G401 (cell line): Measurements from ENCODE around the gene RPTOR. TPM values are rescaled to one million over a fixed set of nuclear protein-coding genes. Genes with fewer than 3 reads are reported as not detected.

Experiments
- DNase-seq: peaks from one replicate; pipeline ENCODE4 v3.0.0-alpha.2; 2015; ENCODE audit warnings: low spot score
- in situ Hi-C: cut with HindIII; loops from 2 replicates; pipeline ENCODE4 v1.10.0; 2016; ENCODE audit warnings: low sequenced_read_pairs, mixed read lengths
- total RNA-seq: library from RNA; depleted of rRNA; stranded (reverse); fragments of >200 nt; shearing (Covaris generic); gene quantifications from 2 replicates; pipeline ENCODE4 v1.2.3, GENCODE V29; 2014

The RPTOR gene
- total RNA-seq, 1 experiment from 2014 or later = 27.7 TPM

DNA sequence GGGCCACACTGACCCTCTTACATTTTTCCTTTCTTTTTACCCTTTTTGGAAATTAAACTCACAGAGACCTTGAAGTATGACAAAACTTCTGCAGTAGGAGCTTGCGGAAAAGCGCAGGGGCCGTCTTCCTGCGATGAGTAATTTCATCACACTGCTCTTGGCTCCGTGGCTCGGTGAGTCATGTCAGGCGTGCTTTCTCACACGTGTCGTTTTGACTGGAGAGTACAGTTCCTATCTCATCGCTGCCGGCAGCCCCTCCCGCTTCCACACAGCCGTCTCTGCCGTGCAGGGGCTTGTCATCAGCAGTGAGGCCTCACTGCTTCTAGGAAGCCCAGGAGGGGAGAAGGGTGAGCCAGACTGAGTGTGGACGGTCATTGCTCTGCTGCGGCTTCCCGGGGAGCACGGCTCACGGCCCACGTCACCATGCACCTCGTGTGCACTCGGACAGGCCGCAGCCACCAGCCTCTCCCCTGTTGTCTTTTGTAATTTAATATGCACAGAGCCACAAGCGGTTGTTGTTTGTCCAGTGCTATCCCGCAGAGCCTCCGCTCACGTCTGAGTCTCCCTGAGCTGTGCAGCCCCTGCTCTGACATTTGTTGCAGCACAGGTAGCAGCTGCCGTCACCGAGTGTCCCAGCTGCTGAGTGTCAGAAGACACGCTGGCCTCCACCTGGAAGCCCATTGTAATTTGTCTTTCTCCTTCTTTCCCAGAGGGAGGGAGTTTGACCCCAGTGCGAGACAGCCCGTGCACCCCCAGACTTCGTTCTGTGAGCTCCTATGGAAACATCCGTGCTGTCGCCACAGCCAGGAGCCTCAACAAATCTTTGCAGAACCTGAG lies 347.6 kb downstream of the RPTOR start:
- DNase-seq = peak; percentile 30
- in situ Hi-C loops = no loop called here

GRCh38 chr17:80892900-80893603 lies 348.4 kb downstream of the RPTOR start:
- peak; percentile 31 for DNase-seq
- in situ Hi-C loops = no loop called here

GRCh38 chr17:80893604-80894438 lies 349.2 kb downstream of the RPTOR start:
- in situ Hi-C loops = no loop called here
- DNase-seq = no peak

DNA sequence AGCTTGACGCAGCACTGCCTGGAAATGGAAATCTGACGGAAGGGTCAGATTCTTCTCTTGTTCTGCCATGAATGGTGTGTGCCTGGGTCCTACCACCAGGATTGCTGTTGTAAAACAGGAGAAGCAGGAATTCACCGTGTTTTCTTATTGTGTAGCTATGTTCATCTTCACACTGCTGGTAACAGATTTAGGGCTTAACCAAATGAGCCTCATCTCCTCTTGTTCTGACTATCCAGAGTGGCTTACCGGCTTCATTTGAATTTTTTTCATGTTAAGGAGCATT lies 349.7 kb downstream of the RPTOR start:
- in situ Hi-C loops = no loop called here
- DNase-seq = no peak

DNA sequence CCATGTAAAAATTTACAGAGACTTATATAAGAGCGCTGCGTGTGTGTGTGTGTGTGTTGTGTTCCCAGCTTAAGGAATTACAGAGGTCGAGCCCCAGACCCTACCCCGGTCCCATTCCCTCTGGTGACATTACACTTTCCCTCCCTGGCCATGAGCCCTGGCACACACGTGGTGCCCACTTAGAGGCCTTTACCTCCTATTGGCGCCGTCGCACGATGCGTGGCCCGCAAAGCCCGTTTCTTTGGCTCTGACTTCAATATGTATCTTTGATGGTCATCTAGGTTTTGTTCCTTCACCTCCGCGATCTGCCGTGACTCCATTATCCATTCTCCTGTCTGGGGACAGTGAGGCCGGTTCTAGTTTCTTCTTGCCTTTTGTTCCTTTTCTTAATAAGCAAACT lies 350.1 kb downstream of the RPTOR start:
- in situ Hi-C loops = no loop called here

DNA sequence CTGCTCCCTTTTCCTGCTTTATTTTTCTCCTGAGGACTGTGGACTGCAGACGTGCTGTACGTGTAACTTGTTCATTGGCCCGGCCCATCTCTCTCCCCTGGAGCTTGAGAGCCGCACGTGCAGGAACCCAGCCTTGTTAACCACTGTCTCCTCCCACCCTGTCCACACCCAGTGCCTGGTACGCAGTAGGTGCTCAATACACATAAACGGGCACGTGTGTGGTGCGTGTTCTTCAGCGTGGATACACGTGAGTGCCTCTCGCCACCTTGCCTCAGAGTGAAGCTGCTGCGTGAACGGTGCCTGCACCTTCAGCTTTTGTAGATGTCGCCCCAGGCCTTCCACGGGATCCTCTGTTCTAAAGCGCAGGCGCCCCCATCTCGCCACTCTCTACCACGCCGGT lies 350.7 kb downstream of the RPTOR start:
- in situ Hi-C loops = no loop called here
- DNase-seq = no peak

More for the DNA sequence above, 350.1 kb downstream of the RPTOR start:
- no peak for DNase-seq

DNA sequence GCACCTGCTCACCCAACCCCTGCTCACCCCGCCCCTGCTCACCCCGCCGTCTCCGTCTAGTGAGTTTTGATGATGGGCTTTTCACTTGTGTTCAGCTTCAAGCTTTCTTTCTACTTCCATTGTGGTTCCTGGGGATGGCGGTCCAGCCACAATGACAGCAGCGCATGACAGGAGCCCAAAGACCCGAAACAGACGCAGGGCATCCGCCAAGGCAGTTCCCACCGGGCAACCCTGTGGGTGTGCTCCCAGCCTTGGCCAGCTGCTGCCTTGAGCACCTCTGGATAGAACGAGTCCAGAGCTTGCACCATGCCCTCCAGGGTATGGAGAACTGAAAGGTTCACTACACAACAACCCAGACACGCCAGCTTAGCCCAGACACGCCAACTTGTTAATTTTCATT lies 354.1 kb downstream of the RPTOR start:
- in situ Hi-C loops = no loop called here
- DNase-seq = no peak

DNA sequence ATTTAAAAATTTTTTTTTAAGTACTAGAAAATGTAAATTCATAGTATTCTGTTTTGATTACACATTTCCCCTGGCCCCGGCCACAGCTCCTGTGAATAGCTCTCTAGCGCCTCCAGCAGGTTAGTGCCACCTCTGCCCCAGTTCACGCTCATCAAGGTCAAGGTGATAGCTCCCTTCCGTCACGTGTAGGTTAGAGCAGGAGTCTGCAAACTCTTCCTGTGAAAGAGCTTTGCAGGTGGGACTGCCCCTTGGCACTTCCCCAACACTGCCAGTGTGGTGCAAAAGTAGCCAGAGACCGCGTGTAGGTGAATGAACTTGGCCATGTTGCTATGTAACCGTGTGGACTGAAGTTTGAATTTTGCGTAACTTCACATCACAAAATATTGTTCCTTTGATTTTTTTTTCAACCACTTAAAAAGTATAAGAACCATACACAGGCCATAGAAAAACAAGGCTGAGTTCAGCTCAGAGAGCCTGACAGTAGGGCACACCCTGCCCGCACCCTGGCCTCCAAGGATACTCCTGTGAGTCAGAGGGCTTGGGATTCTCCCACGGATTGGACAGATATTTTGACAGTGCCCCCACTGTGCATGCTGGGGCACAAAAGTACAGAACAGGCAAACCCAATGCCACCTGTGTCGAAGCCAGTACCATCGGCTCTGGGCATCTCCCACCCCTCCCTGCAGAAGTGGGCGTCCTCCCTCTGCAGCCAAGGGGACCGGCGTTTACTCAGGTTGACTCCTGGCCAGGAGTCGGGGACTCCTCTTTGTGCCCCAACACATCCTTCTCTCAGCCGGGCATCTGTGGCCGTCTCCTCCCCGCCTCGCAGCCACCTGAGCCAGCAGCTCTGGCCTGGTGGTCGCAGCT lies 355.0 kb downstream of the RPTOR start:
- in situ Hi-C loops = no loop called here
- DNase-seq = no peak

- no peak for DNase-seq
- in situ Hi-C loops = no loop called here
Observed at GRCh38 chr17:80901319-80901718, 356.7 kb downstream of the RPTOR start.

GRCh38 chr17:80902197-80902962 lies 357.7 kb downstream of the RPTOR start:
- in situ Hi-C loops = no loop called here

DNA sequence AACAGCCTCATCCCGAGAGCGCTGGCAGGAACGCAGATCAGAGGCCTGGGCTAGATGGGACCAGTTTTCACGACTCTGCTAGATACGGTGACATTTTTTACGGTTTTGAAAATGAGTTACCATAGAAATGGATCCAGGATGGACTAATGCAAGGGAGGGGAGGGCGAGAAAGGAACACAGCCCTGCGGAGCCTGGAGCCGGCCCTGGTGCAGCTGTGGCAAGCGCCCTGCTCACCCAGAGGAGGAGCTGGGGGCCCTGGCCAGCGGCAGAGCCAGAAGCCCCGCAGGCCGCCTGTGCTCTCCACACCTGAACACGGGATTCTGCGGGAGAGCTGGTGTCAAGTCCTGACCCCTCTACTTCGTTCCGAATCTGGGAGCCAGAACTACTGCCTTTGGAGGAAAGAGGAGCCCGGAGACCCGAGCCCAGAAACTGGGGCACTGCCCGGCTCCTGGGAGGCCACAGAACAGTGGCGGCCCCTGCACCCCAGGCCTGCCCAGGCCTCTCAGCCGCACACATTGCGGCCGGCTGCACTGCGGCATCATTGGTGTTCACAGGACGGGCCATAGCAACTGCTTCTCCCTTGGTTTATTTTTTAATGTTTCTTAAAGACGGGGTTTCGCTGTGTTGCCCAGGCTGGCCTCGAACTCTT lies 358.4 kb downstream of the RPTOR start:
- DNase-seq = no peak
- in situ Hi-C loops = no loop called here

More at GRCh38 chr17:80902197-80902962, 357.7 kb downstream of the RPTOR start:
- DNase-seq = no peak

DNA sequence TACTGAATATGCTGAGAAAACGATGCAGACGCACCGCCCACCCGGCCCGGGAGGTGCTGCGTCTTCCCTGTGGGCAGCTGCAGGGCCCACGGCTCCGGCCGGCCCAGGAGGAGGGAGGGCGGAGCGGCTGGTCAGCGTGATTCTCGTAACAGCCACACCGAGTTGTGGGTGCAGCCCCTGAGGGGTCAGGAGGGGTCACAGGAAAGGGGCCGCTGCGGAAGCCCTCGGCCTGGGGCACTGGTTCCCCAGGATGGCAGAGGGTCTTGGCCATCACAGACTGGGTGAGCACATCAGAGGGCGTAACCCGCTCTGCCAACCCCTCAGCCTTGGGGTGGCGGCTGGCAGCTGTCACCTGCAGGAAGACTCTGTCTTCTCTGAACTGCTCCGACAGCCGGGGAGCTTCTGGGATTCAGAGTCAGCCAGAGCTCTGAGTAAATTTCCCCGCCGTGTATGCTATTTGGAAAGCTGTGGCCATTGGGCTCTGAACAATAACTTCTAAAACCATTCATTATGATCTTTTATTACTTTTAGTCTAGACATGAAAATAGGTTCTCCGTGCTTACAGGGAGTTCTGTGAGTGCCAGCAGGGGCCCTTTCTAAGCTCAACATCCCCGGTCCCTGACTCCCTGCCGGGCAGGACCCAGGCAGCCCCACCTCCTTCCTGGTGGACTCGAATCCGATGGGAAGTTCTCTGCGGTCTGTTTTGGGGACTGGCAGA lies 359.6 kb downstream of the RPTOR start:
- in situ Hi-C loops = no loop called here
- DNase-seq = no peak

GRCh38 chr17:80905586-80906230 lies 361.1 kb downstream of the RPTOR start:
- in situ Hi-C loops = no loop called here
- no peak for DNase-seq

GRCh38 chr17:80906364-80907259 lies 362.0 kb downstream of the RPTOR start:
- DNase-seq = no peak
- in situ Hi-C loops = no loop called here

GRCh38 chr17:80907281-80907680 lies 362.6 kb downstream of the RPTOR start:
- no peak for DNase-seq
- in situ Hi-C loops = no loop called here

DNA sequence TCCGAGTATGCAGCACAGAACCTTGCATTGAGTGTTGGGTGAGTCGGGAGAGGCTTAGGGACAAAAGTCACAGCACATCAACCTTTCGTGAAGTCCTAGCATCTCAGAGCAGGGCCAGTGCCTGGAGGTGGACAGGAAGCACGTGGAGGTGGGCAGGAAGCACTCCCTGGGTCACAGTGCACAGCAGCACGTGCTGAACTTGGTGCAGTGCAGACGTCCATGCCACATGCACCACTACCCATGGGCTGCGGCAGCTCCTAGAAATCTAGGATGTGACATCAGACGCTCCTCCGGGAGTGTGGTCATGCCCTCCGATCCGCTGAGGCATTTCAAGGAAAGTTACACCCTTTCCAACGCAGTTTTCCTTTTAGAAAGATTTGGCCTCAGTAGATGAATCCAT lies 363.6 kb downstream of the RPTOR start:
- in situ Hi-C loops = no loop called here
- no peak for DNase-seq
